ENCODE measurements around the gene HMG20B. TPM values are rescaled to one million over a fixed set of nuclear protein-coding genes. Genes with fewer than 3 reads are reported as not detected.
"Not testable (repeated sequence)": the region's sequence is repeated elsewhere in the genome, so short reads cannot be mapped to it uniquely, and the experiment has no call there.

The HMG20B gene
- total RNA-seq, 2 donors from 2014 or later, result 34.8 to 42.0 TPM

DNA sequence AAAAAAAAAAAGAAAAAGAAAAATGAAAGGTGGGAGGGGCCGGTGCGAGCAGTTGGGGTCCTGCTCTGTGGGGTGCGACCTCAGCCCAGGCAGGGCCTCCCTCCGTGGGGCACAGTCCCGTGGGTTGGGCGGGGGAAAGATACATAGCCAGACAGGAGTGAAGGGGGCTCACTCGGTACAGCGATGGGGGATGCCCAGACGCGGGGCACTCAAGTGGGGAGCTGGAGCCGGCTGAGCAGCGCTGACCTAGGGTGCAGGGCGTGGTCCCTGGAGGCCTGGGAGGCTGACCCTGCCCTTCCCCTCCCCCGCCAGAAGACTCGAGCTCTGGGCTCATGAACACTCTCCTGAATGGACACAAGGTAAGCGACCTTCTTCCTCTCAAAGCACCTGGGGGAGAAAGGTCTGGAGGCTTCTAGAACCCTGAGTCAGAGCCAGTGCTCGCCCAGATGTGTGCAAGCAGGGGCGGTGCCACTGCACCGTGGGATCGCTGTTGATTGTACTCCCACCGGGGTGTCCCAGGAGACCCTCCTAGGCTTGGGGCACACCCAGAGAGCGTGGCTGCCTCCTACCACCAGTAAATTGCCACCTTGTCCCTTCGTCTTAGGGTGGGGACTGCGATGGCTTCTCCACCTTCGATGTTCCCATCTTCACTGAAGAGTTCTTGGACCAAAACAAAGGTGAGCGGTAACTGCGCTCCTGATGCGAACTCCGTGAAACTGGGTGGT is 3.4 kb downstream of the HMG20B start:
- peak; percentile 43 for DNase-seq
- intact Hi-C loops (cut with DNase I), result loop anchor here in 1 of 2 donors (5.0 kb wide), 1 partner anchor 41 kb away; no protein-coding TSS in a partner anchor
- ATAC-seq, result no peak

DNA sequence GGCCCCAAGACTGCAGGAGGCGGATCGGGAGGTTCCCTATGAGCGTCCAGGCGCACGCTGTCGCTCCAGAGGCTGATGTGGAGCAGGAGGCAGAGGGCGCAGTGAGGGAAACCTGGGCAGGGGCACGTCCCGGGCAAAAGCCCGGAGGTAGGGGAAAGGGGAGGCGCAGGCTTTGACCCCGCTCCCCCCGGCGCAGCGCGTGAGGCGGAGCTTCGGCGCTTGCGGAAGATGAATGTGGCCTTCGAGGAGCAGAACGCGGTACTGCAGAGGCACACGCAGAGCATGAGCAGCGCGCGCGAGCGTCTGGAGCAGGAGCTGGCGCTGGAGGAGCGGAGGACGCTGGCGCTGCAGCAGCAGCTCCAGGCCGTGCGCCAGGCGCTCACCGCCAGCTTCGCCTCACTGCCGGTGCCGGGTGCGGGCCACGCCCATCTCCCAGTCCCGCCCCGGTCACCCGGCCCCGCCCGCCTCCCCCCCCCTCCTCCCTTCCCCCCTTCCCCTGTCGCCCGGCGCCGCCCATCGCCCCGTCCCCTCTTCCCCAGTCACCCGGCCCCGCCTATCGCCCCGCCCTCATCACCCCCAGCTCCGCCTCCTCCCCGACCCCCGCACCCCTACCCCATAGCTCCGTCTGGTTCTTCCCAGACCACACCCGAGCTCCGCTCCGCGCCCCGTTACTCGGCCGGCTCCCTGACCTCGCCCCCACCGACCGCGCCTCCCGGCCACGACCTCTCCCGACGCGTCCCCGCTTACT is 4.1 kb downstream of the HMG20B start:
- ATAC-seq (peak; percentile 16 to 32), DNase-seq (peak; percentile 74)
- intact Hi-C loops (cut with DNase I), result loop anchor here in 1 of 2 donors (5.0 kb wide), 1 partner anchor 40 kb away; no protein-coding TSS in a partner anchor

- DNase-seq, result no peak
- intact Hi-C loops (cut with DNase I), result loop anchor here in 1 of 2 donors (5.0 kb wide), 1 partner anchor 39 kb away; no protein-coding TSS in a partner anchor
- no peak for ATAC-seq
Measured at GRCh38 chr19:3577723-3578344, 5.1 kb downstream of the HMG20B start.

GRCh38 chr19:3578390-3578789 is 5.6 kb downstream of the HMG20B start:
- DNase-seq (no peak), ATAC-seq (no peak)
- intact Hi-C loops (cut with DNase I), result loop anchor here in 1 of 2 donors (5.0 kb wide), 1 partner anchor 39 kb away; no protein-coding TSS in a partner anchor

GRCh38 chr19:3580156-3580934 is 7.6 kb downstream of the HMG20B start:
- no peak for DNase-seq
- intact Hi-C loops (cut with DNase I), result no loop called here
- ATAC-seq, result peak in 1 of 2 donors; percentile 57

DNA sequence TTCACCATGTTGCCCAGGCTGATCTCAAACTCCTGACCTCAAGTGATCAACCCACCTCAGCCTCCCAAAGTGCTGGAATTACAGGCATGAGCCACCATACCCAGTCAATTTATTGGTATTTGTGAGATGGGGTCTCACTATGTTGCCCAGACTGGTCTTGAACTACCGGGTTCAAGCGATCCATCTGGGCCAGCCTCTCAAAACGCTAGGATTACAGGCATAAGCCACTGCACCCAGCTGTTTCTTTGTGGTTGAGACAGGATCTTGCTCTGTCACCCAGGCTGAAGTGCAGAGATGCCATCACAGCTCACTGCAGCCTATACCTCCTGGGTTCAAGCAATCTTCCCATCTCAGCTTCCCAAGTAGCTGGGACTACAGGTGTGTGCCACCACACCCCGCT is 9.0 kb downstream of the HMG20B start:
- intact Hi-C loops (cut with DNase I); ATAC-seq; DNase-seq: not testable (repeated sequence)

DNA sequence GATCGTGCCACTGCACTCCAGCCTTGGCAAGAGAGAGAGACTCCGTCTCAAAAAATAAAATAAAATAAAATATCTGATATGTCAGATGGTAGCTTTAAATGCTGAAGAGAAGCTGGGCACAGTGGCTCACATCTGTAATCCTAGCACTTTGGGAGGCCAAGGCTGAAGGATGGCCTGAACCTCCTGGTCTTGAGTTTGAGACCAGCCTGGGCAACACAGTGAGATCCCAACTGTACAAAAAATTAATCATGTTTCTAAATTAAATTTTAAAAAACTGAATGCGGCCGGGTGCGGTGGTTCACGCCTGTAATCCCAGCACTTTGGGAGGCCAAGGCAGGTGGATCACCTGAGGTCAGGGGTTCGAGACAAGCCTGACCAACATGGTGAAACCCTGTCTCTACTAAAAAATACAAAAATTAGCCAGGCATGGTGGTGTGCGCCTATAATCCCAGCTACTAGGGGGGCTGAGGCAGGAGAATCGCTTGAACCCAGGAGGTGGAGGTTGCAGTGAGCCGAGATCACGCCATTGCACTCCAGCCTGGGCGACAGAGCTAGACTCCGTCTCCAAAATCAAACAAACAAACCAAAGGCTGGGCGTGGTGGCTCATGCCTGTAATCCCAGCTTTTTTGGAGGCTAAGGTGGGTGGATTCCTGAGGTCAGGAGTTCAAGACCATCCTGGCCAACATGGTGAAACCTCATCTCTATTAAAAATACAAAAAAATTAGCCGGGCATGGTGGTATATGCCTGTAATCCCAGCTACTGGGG is 11.5 kb downstream of the HMG20B start:
- ATAC-seq; DNase-seq; intact Hi-C loops (cut with DNase I): not testable (repeated sequence)

DNA sequence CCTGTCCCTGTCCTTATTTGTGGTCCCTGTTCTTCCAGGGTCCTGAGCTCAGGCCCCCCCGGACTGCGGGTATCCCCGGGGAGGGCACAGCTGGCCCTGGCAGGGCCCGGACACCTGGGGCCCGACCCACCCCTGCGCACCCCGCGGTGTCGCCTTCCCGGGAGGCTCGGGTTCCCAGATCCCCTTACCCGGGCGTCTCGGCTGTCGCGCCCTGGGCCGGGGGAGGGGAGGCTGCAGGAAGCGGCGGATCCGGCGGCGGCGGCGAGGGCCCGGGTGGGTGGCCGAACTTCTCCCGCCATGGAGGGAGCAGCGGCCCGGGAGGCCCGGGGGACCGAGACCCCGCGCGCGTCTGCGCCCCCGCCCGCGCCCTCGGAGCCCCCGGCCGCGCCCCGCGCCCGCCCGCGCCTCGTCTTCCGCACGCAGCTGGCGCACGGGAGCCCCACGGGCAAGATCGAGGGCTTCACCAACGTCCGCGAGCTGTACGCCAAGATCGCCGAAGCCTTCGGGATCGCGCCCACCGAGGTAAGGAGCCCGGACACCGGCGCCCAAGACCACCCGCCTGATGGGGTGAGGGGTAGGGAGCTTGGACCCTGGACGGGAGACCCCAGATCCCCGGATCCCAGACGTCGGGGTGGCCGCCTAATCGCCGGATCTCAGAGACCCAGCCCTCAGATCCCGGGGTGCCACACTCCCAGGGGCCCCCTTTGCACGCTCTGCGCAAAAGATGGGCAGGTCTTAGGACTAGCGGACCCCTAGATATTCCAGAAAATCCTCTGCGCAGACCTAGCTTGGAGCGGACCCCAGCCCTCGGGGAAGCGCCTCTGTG is 12.8 kb downstream of the HMG20B start, which contains the start of gene GIPC3:
Gene GIPC3 (plus strand): TSS at position 178 of the 826 bp plus-strand sequence. CDS start 120 bp downstream, at position 298.
- intact Hi-C loops (cut with DNase I), result loop anchor here in 1 of 2 donors (2.0 kb wide), 1 partner anchor 33 kb away; no protein-coding TSS in a partner anchor
- DNase-seq (no peak), ATAC-seq (no peak)

DNA sequence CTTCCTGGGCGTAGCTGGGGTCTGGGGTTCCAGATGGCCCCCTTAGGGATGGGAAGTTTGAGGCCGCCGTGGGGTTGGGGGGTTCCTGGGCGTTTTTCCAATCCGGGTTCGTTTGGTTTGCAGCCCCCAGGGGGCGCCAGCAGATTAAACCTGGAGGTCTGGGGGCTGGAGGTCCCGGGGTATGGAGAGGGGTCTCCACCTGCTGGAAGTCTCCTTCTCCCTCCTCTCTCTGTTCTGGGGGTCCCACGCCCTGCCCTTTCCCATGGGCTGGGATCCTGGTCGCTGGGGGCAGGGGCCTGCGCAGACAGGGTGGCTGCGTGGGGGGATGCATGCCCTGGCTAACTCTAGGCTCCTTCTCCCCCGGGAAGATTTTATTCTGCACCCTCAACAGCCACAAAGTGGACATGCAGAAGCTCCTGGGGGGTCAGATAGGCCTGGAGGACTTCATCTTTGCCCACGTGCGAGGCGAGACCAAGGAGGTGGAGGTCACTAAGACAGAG is 13.4 kb downstream of the HMG20B start:
- intact Hi-C loops (cut with DNase I), result loop anchor here in 1 of 2 donors (2.0 kb wide), 1 partner anchor 33 kb away; no protein-coding TSS in a partner anchor
- DNase-seq (no peak), ATAC-seq (peak in 1 of 2 donors; percentile 33)

- DNase-seq (no peak), ATAC-seq (peak; percentile 38 to 46)
- intact Hi-C loops (cut with DNase I), result loop anchor here in 1 of 2 donors (2.0 kb wide), 1 partner anchor 32 kb away; no protein-coding TSS in a partner anchor
Measured at GRCh38 chr19:3586707-3587346, 14.1 kb downstream of the HMG20B start.

- ATAC-seq, result no peak
- no peak for DNase-seq
- intact Hi-C loops (cut with DNase I), result no loop called here
Measured at GRCh38 chr19:3589439-3589838, 16.7 kb downstream of the HMG20B start.

- ATAC-seq, result no peak
- DNase-seq, result no peak
- intact Hi-C loops (cut with DNase I), result no loop called here
Measured at GRCh38 chr19:3589949-3590348, 17.2 kb downstream of the HMG20B start.

DNA sequence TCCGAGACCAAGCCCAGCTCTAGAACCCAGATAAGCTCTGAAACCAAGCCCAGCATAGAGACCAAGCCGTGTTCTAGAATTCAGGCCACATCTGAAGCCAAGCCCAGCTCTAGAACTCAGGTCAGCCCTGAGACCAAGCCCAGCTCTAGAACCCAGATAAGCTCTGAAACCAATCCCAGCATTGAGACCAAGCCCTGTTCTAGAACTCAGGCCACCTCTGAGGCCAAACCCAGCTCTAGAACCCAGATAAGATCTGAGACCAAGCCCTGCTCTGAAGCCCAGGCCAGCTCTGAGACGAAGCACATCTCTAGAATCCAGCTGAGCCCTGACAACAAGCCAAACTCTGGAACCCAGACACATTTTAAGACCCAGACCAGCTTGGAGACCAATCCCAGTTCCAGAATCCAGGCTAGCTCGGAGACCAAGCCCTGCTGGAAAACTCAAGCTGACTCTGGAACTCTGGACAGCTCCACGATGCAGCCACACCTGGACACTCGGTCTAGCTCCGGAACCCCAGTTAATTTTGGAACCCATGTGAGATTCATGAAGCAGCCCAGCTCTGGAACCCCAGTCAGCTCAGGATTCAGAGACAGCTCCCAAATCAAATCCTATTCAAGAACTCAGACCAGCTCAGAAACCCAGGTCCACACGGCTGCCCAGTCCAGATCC is 18.4 kb downstream of the HMG20B start:
- intact Hi-C loops (cut with DNase I), result no loop called here
- ATAC-seq (no peak), DNase-seq (no peak)

DNA sequence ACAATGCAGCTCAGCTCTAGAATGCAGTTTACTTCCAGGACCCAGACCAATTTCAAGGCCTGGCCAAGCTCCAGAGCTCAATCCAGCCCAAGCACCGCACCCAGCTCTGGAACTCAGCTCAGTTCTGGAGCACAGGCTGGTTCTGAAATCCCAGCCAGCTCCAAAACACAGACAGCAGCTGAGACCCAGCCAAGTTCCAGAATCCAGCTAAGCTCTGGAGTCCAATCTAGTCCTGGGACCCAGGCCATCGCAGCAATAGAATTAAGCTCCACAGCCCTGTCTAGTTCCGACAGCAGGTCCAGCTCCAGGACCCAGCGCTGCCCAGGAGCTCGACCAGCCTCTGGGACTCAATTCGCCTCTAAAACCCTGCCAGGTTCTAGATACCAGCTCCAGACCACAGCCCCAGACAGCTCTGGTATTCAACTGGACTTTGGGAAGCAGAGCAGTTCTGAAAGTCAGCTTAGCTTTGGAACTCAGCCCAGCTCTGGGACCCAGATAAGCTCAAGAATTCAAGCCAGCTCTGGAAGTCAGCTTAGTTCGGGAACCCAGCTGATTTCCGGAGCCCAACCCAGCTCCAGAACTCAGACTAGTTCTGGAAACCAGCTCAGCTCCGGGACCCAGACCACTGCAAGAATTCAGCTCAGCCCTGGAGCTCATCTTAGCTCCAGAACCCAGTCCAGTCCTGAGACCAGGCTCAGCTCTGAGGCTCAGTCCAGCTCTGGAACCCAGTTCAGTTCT is 19.3 kb downstream of the HMG20B start:
- intact Hi-C loops (cut with DNase I), result no loop called here
- DNase-seq, result no peak
- ATAC-seq, result peak; percentile 43 to 57

GRCh38 chr19:3593156-3593555 is 20.4 kb downstream of the HMG20B start:
- ATAC-seq, result no peak
- intact Hi-C loops (cut with DNase I), result no loop called here

More at GRCh38 chr19:3593156-3593555, 20.4 kb downstream of the HMG20B start:
- no peak for DNase-seq
